ENCODE data around the gene BPIFB6. TPM values are rescaled to one million over a fixed set of nuclear protein-coding genes. Genes with fewer than 3 reads are reported as not detected.

BPIFB6 gene
- total and polyA plus RNA-seq, 2 donors (not counting 3 experiments of a cell fraction or from before 2014, with no cell fraction given) = not detected

DNA sequence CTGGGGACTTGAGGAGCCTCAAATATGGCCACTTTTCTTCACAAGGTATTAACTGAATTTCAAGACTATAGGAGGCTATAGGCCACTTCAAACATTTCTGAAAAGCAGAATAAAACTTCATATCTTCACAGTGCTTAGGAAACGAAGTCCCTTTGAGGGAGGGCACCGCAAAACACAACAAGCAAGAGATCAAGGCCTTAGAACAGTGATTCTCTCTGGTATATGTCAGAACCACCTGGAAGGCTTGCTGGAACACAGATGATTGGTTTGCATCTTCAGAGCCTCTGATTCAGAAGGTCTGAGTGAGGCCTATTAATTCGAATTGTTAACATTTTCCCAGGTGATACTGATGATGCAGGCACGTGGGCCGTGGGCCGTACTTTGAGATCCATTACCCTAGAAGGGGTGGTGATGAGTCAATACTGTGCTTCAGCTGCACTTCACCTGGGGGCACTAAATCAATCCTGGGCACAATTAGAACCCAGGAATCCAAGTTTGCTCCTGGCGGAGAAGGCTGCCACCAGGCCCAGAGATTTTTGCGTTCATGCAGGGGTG, 37.9 kb upstream of the BPIFB6 start:
- no peak for FAIRE-seq
- POLR2A ChIA-PET = no interaction called here
- no TSS peak for BruUV-seq (replicated peaks)

More for the DNA sequence above, 37.9 kb upstream of the BPIFB6 start:
- Histone ChIP-seq H4K20me1 (replicated peaks; ENCODE audit: control insufficient read depth, extremely low read depth, insufficient read depth, low read length) (no peaks in the 10 kb centered on the region), H3K27me3 (ENCODE audit: control insufficient read depth in 2 of 2, insufficient read depth in 2 of 2, low read length in 2 of 2) (peaks cover 2 to 4% of the 10 kb centered on the region in 2 experiments), H3K4me2 (ENCODE audit: insufficient read depth, low read length) (no peak overlapping the region), H3K36me3 (ENCODE audit: control insufficient read depth in 2 of 2, extremely low read depth in 1 of 2, insufficient read depth in 2 of 2, low read length in 2 of 2) (no peaks in the 10 kb centered on the region), H3K4me1 (ENCODE audit: control insufficient read depth, extremely low read depth, insufficient read depth, low read length) (no peaks in the 10 kb centered on the region), H3K79me2 (ENCODE audit: control insufficient read depth, insufficient read depth, low read length) (no peaks in the 10 kb centered on the region), H3K27ac (ENCODE audit: insufficient read depth, low read depth, low read length) (no peak overlapping the region), H3K4me3 (replicated peaks in 1 of 3; ENCODE audit: insufficient read depth in 1 of 3, low read depth in 1 of 3, low read length in 3 of 3) (no peak overlapping the region), H2AFZ (ENCODE audit: low read depth, low read length) (no peak overlapping the region), H3K9ac (replicated peaks; ENCODE audit: extremely low read depth, insufficient read depth, low read length) (no peak overlapping the region), H3K9me1 (replicated peaks; ENCODE audit: control insufficient read depth, extremely low read depth, insufficient read depth, low read length) (no peaks in the 10 kb centered on the region), H3K9me3 (replicated peaks; ENCODE audit: control insufficient read depth, insufficient read depth, low read length) (no peaks in the 10 kb centered on the region)
- CTCF ChIA-PET = interaction anchor here (0.9 to 1.1 kb wide), 2 partner anchors 9 to 23 kb away, joined by 3 read pairs; no protein-coding TSS in a partner anchor
- DNase-seq (ENCODE audit: low read depth, low spot score) = no peak
- dilution Hi-C loops (cut with MboI; ENCODE audit: extremely low pct_ligation_motif_present, low sequenced_read_pairs) (no loop called here), intact Hi-C loops (cut with micrococcal nuclease) (no loop called here)
- no peak for TF ChIP-seq FOS (IDR thresholded peaks at IDR 0.05; ENCODE audit: borderline replicate concordance, insufficient read depth, low read length)
- TF ChIP-seq, protein P1, sequence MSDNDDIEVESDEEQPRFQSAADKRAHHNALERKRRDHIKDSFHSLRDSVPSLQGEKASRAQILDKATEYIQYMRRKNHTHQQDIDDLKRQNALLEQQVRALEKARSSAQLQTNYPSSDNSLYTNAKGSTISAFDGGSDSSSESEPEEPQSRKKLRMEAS (IDR thresholded peaks at IDR 0.05; ENCODE audit: insufficient read depth, insufficient read length) = no peak
- no peak for TF ChIP-seq JUN (IDR thresholded peaks at IDR 0.05; ENCODE audit: borderline replicate concordance, insufficient read depth, insufficient read length, low read depth)
- TF ChIP-seq, protein P2, sequence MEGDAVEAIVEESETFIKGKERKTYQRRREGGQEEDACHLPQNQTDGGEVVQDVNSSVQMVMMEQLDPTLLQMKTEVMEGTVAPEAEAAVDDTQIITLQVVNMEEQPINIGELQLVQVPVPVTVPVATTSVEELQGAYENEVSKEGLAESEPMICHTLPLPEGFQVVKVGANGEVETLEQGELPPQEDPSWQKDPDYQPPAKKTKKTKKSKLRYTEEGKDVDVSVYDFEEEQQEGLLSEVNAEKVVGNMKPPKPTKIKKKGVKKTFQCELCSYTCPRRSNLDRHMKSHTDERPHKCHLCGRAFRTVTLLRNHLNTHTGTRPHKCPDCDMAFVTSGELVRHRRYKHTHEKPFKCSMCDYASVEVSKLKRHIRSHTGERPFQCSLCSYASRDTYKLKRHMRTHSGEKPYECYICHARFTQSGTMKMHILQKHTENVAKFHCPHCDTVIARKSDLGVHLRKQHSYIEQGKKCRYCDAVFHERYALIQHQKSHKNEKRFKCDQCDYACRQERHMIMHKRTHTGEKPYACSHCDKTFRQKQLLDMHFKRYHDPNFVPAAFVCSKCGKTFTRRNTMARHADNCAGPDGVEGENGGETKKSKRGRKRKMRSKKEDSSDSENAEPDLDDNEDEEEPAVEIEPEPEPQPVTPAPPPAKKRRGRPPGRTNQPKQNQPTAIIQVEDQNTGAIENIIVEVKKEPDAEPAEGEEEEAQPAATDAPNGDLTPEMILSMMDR (IDR thresholded peaks at IDR 0.05; ENCODE audit: extremely low read depth in 1 of 2, insufficient read depth in 1 of 2, low read depth in 1 of 2, low read length in 2 of 2) = no peak
- TF ChIP-seq POLR2AphosphoS5 (IDR thresholded peaks at IDR 0.05; ENCODE audit: insufficient read depth, low read depth, low read length) = no peak
- TF ChIP-seq POLR2A (IDR thresholded peaks at IDR 0.05; ENCODE audit: low read depth, low read length) = no peak
- TF ChIP-seq MYC (IDR thresholded peaks at IDR 0.05; ENCODE audit: low read depth, low read length) = no peak
- no peak for TF ChIP-seq EZH2 (IDR thresholded peaks at IDR 0.05; ENCODE audit: borderline replicate concordance, low read depth, low read length, severe bottlenecking)
- no peak for TF ChIP-seq GATA2 (IDR thresholded peaks at IDR 0.05; ENCODE audit: insufficient read depth, insufficient read length, low read depth, low read length)

Data from endothelial cell of umbilical vein (primary cell).